ENCODE measurements around the gene SGMS1.

SGMS1 gene

DNA sequence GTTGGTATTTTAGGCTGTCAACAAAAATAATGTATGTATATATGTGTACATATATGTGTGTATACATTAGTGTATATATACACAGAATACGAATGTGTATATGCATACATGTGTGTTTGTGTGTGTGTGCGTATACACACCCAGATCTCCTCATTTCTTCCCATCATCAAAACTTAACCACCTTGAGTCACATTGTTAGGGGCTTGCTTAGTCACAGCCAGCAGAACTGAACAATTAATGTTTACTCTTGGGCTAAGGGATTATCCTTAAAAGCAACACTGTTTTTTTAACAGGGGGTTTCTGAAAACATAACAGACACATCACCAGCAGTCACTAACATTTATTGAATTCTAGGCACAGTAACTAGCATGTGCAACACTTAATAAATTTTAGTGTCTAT, 289.5 kb downstream of the SGMS1 start:
- no peak for DNase-seq (ENCODE audit: low spot score)

- DNase-seq (ENCODE audit: low spot score): no peak
Measured at GRCh38 chr10:50333872-50334271, 289.9 kb downstream of the SGMS1 start.

GRCh38 chr10:50332108-50332842, 291.5 kb downstream of the SGMS1 start:
- no peak for DNase-seq (ENCODE audit: low spot score)

- DNase-seq (ENCODE audit: low spot score): no peak
Measured at GRCh38 chr10:50331486-50331885, 292.3 kb downstream of the SGMS1 start.

DNA sequence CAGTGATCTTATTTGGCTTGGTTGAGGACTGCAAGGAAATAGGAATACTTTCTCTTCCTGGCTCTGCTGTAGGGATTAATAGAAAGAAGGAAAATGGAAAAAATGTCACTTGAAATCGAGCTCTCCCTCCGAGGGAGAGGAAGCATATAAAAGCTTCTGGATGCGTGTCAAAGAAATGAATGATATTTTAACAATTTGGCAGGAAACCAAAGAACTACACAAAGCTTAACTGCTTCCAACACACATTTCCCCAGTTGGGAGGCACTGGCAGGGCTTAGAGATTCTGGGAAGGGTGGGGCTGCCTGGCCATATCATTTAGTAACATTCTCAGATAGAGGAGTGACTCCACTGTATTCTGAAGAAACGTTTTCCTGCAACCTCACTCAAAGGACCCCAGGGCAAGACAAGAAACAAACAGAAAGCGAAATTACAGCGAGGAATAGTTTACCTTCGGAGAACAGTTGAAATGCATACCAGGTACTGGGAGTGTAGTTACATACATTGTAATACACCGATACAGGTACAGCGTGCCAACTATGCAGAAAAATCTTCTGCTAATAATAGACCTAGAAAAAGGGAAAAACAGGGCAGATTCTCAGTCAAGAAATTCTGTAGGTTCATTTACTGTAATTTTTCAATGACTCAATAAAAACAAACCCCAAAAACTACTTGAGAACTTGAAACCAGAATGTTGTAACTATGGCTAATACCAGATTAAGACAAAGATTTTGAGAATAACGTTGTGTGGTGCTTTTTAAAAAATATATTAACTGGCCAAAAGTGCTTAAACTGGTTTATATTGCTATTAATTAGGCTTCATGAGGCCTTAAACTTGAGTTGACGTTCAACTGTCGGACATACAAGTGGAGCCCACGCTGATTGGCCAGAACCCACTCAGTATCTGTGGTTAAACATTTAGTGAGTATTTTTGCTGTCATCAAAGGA, 296.7 kb downstream of the SGMS1 start:
- DNase-seq (ENCODE audit: low spot score): peak; percentile 54

DNA sequence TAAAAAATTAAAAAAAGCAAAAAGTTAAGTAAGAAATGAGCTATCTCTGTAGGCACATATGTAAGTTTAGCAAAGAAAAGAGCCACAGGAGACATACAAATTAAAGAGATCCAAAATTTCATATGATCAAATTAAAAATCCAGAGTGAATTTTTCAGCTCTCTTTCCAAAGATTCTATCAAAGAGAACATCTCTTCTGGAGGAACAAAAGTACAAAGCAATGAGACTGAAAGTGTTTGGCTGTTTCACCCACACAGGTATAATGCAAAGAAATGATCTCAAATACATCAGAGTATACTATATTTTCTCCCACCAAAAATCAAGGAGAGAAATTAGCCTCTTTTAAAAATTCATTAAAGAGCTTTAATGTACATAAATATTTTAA, 297.6 kb downstream of the SGMS1 start:
- DNase-seq (ENCODE audit: low spot score): no peak

DNA sequence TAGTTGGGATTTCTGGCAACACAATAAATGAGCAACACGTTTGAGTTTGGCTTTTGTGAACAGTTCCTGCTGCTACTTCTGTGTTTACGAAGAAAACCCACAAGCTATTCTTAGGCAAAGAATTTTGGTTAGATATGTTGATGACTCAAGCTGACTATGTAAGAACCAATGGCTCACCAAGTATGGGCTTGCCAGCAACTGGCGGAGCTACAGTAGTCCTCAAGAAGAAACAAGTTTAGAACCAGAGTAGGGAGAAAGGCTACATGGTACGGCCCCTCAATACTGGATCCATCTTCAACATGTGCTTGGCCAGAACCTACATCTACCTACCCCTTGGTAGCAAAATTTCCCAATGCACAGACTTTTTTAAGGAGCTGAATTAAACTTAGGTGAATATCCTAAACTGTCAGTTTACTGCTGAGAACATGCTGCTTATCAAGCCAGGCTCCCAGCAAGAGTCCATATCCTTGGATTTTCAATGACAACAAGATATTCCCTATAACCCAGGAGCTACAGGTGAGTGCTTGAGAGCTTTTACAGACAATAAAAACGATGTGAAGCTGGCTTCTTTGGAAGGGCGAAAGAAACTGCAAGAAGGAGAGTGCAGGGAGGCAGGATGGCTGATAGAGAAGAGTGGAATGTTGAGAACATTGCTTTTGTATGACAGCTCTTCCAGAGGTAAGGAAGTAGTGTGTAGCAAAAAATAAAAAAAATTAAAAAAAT, 298.1 kb downstream of the SGMS1 start:
- DNase-seq (ENCODE audit: low spot score): peak; percentile 77

DNA sequence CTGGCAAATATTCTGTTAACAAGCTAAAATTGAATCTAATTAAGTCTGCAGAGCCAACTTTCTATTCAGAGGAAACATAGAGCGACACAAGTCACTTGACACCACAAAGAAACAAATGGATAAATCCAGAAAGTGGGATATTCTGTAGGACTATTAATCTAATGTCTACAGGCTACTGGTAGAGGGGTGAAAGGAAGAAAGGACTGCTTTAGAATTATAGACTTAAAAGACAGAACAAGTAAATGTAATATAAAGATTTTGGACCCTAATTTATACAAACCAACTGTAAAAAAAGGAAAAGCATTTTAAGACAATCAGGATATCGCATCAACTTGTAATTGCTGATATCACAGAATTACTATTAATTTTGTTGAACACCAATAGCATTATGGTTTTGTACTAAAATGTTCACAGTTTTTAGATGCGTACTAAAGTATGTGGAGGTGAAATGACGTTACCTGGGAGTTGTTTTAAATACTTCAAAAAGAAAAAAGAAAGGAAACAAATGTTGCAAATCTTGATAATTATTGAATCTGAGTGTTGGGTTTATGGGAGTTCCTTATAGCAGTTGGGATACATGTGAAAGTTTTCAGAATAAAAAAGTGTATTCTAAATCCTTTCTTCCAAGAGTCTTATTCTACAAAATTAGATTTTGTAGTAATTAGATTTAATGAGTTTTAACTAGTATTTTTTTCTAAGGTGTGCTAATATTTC, 298.9 kb downstream of the SGMS1 start:
- DNase-seq (ENCODE audit: low spot score): no peak

DNA sequence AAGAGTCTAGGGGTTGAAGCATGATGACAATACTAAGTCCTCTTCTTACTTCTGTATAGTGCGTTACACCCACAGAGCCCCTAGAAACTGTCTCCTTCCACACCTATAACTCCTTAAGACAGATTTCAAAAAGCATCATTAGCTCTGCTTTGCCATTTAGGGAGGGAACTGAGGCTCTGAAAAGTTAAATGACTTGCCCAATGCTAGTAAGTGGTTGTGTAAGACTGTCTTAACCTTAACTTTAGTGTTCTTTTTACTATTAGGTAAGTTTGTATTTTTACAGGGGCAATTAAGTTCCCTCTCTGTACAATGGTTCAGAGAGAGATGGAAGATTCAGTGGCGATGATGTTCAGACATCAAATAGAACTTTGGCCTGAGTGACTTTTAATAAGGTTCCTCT, 299.7 kb downstream of the SGMS1 start:
- no peak for DNase-seq (ENCODE audit: low spot score)

DNA sequence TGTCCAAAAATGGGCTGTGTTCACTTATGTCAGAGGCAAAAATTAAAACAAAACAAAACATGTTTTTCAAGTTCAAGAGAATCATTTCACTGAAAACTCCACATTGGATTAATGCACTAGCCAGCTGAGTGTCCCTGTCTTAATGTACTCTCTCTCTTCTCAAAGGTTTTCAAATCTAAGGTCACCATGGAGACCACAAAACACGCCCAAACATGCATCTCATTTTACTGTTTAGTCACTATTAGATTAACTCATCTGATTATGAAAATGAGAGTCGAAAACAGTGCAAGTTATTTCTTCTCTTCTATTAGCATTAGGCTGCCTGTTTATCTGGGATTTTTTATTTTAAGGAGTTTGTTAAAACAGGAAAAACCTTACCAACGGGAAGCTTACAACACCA, 301.7 kb downstream of the SGMS1 start:
- DNase-seq (ENCODE audit: low spot score): peak; percentile 32

GRCh38 chr10:50318129-50318528, 305.6 kb downstream of the SGMS1 start:
- no peak for DNase-seq (ENCODE audit: low spot score)

DNA sequence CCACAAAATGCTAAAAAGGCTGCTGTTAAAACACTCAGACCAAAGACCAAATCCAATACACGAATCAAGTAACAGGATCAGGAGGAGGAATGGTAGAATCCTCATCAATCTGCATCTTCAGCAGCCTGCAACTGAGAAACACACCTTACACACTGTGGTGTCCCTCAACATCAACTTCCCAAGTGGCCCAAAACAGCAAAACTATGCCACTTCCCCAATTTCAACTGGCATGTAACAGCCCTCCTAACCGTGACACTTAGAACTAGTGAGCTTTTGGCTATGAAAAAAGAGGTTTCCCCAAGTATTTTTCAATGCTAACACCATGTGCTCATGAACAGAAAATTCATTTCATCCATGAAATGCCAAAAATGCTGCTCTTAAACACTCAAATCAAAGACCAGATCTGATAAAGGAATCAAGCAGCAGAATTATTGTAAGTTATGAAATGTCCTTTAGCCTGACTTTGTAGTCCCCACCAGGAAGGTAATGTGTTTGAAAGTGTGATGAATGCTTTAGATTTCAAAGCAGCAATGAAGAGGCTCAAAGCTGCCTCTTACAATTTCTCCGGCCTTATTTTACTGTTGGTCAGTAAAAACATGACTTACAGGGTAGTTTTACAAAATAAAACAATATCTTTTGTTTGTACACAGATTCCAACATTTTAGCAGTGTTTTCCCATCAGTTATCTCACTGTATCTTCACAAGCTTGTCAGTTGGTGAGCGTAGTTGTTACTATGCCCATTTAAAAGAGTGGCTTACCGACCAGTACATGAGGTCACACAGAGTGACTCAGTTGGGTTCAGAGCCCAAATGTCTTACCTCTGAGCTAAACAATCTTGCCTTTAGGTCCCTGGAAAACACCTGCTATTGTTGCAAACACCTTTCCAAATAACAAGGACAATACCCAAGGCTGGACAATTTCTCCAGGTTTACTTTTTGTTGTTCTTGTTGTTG, 306.8 kb downstream of the SGMS1 start:
- no peak for DNase-seq (ENCODE audit: low spot score)

DNA sequence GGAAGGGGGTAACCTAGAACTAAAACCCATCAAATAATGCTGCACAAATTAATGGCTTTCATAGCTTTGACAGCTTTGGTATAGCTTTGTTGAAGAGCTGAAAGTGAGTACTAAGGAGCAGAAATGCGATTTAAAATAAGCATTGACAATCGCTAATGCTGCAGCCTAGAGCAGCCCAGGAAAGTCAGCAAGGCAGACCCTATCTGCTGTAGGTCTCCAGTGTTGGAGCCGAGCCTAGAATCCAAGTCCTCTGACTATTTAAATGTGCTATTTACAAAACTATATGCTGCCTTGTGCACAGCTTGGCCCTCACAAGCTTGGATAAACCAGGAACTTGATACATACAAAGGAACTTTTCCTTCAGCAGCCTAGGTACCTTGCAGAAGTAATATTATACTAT, 307.6 kb downstream of the SGMS1 start:
- no peak for DNase-seq (ENCODE audit: low spot score)

- DNase-seq (ENCODE audit: low spot score): no peak
Measured at GRCh38 chr10:50315424-50315823, 308.3 kb downstream of the SGMS1 start.

- DNase-seq (ENCODE audit: low spot score): no peak
Measured at GRCh38 chr10:50314169-50315071, 309.3 kb downstream of the SGMS1 start.

DNA sequence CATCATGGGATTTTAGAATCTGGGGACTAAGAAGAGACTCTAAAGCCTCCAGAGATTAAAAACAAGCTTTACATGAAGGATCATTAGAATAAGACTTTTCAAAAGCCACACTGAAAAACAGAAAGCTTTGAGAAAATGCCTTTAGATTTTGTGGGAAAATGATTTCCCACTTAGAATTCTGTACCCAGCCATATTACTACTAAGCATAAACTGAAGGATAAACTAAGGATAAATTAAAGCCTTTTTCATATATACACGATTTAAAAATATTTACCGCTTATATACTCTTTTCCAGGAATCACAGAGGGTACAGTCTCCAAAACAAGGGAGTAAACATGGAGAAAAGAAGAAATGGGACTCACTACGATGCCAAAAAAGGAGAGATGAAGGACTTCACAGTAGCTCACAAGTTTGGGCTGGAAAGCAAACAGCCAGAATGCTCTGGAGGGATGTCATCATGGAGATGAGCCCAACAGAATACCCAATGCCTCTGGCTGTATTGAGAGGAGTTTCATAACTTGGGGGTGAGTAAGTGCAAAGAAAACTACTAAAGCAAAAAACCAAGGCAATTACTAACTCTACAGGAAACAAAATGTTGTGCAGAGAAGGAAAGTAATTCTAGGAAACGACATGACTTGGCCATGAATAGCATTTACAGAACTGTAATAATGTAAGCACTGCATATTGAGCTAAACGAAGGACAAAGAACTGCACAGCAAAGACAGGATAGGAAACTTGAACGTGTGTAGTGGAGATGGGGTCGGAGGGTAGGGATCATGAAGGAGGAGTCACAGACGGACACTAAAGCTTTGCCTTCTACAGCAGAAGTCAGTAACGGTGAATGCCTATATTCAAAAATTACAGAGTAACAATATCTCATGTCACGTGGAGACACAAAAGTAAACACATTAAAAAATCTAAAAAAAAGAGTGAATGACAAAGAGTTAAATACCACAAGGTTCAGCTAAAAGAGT, 311.0 kb downstream of the SGMS1 start:
- peak; percentile 51 for DNase-seq (ENCODE audit: low spot score)

- no peak for DNase-seq (ENCODE audit: low spot score)
Measured at GRCh38 chr10:50310560-50311174, 313.1 kb downstream of the SGMS1 start.

DNA sequence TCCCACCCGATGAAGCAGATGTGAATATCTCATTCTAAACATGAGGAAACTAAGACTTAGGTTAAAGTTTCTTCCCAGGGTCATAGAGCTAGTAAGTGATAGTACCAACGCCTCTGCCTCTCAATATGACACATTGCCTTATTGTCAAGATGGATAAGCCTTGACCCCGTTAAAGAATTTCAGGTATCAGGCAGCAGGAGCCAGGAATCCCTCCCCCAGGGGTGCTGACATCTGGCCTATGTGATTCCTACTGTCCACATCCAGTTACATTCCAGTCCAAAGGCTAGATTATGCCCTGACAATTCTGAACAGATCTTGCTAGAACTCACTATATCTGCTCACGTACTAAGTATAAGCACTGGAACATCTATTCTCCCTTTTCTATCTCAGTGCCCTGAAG, 314.4 kb downstream of the SGMS1 start:
- DNase-seq (ENCODE audit: low spot score): no peak
